ENCODE results near the gene AXL. TPM values are rescaled to one million over a fixed set of nuclear protein-coding genes. Genes with fewer than 3 reads are reported as not detected.
"Not testable (repeated sequence)": the region's sequence is repeated elsewhere in the genome, so short reads cannot be mapped to it uniquely, and the experiment has no call there.

The AXL gene
- total RNA-seq, 2 experiments from 2014 or later, result 0.05 to 0.29 TPM

- CTCF ChIA-PET, result interaction anchor here (1.0 to 2.1 kb wide), 3 partner anchors 18 to 64 kb away, joined by 3 to 5 read pairs (median 5); no protein-coding TSS in a partner anchor
- Mint-ChIP-seq H3K9me3 (ENCODE audit: low read depth) (no peaks in the 10 kb centered on the region), H3K36me3 (peaks cover 62% of the 10 kb centered on the region), H3K27ac (no peak overlapping the region), H3K4me3 (no peak overlapping the region), H3K4me1 (peaks cover 6% of the 10 kb centered on the region), H3K27me3 (no peaks in the 10 kb centered on the region)
- no peak for ATAC-seq
- no peak for DNase-seq
Observed at GRCh38 chr19:41288673-41289530, 69.9 kb downstream of the AXL start.

GRCh38 chr19:41289814-41290213 lies 70.8 kb downstream of the AXL start:
- peaks cover 15% of the 10 kb centered on the region for H3K4me1 Mint-ChIP-seq
- H3K27me3 Mint-ChIP-seq; CTCF ChIA-PET; H3K27ac Mint-ChIP-seq; H3K9me3 Mint-ChIP-seq (ENCODE audit: low read depth); H3K4me3 Mint-ChIP-seq; DNase-seq; ATAC-seq: not testable (repeated sequence)
- H3K36me3 Mint-ChIP-seq, result peaks cover 65% of the 10 kb centered on the region

- Mint-ChIP-seq H3K36me3 (peaks cover 78% of the 10 kb centered on the region), H3K9me3 (ENCODE audit: low read depth) (no peaks in the 10 kb centered on the region), H3K27me3 (no peaks in the 10 kb centered on the region), H3K4me1 (peaks cover 58% of the 10 kb centered on the region), H3K4me3 (no peak overlapping the region), H3K27ac (no peak overlapping the region)
- CTCF ChIA-PET, result interaction anchor here (3.0 kb wide), 1 partner anchor 14 kb away, joined by 14 read pairs; no protein-coding TSS in a partner anchor
- DNase-seq, result no peak
- no peak for ATAC-seq
Observed at GRCh38 chr19:41294393-41294792, 75.4 kb downstream of the AXL start.

GRCh38 chr19:41295499-41295898 lies 76.5 kb downstream of the AXL start:
- ATAC-seq (no peak), DNase-seq (no peak)
- H3K4me1 Mint-ChIP-seq, result peaks cover 69% of the 10 kb centered on the region
- H3K9me3 Mint-ChIP-seq (ENCODE audit: low read depth), result no peaks in the 10 kb centered on the region
- CTCF ChIA-PET, result interaction anchor here (3.0 kb wide), 1 partner anchor 13 kb away, joined by 14 read pairs; no protein-coding TSS in a partner anchor
- H3K27me3 Mint-ChIP-seq, result no peaks in the 10 kb centered on the region
- H3K27ac Mint-ChIP-seq, result peak overlapping the region; percentile 82
- no peak overlapping the region for H3K4me3 Mint-ChIP-seq
- H3K36me3 Mint-ChIP-seq, result peaks cover 83% of the 10 kb centered on the region

- CTCF ChIA-PET, result interaction anchor here (0.9 to 3.8 kb wide), 3 partner anchors 11 to 92 kb away, joined by 3 to 28 read pairs (median 7); no protein-coding TSS in a partner anchor
- Mint-ChIP-seq H3K9me3 (ENCODE audit: low read depth) (no peaks in the 10 kb centered on the region), H3K36me3 (peaks cover 83% of the 10 kb centered on the region), H3K4me1 (peaks cover 78% of the 10 kb centered on the region), H3K27me3 (no peaks in the 10 kb centered on the region), H3K27ac (peak overlapping the region; percentile 82), H3K4me3 (no peak overlapping the region)
- ATAC-seq (no peak), DNase-seq (no peak)
Observed at GRCh38 chr19:41296433-41296871, 77.4 kb downstream of the AXL start.

- Mint-ChIP-seq H3K27me3 (no peaks in the 10 kb centered on the region), H3K4me3 (no peak overlapping the region), H3K4me1 (peaks cover 87% of the 10 kb centered on the region), H3K27ac (peak overlapping the region; percentile 82), H3K36me3 (peaks cover 79% of the 10 kb centered on the region), H3K9me3 (ENCODE audit: low read depth) (no peaks in the 10 kb centered on the region)
- peak; percentile 55 for DNase-seq
- ATAC-seq, result peak; percentile 5
- CTCF ChIA-PET, result interaction anchor here (1.2 to 3.8 kb wide), 5 partner anchors 10 to 94 kb away, joined by 3 to 28 read pairs (median 5); partner anchors contain the start of gene HNRNPUL1
Observed at GRCh38 chr19:41297628-41298347, 78.8 kb downstream of the AXL start.

GRCh38 chr19:41298348-41298964 lies 79.4 kb downstream of the AXL start:
- CTCF ChIA-PET, result interaction anchor here (1.3 to 3.8 kb wide), 4 partner anchors 9 to 95 kb away, joined by 4 to 28 read pairs (median 8); partner anchors contain the start of gene HNRNPUL1
- Mint-ChIP-seq H3K4me3 (no peak overlapping the region), H3K4me1 (peaks cover 94% of the 10 kb centered on the region), H3K9me3 (ENCODE audit: low read depth) (no peaks in the 10 kb centered on the region), H3K27ac (peak overlapping the region; percentile 82), H3K36me3 (peaks cover 80% of the 10 kb centered on the region), H3K27me3 (no peaks in the 10 kb centered on the region)
- peak; percentile 65 for DNase-seq
- ATAC-seq, result peak; percentile 17

GRCh38 chr19:41299046-41299754 lies 80.2 kb downstream of the AXL start:
- ATAC-seq, result no peak
- Mint-ChIP-seq H3K4me3 (no peak overlapping the region), H3K27me3 (no peaks in the 10 kb centered on the region), H3K36me3 (peaks cover 79% of the 10 kb centered on the region), H3K27ac (peak overlapping the region; percentile 82), H3K4me1 (peaks cover 99% of the 10 kb centered on the region), H3K9me3 (ENCODE audit: low read depth) (no peaks in the 10 kb centered on the region)
- CTCF ChIA-PET, result interaction anchor here (0.7 to 3.8 kb wide), 4 partner anchors 9 to 96 kb away, joined by 3 to 28 read pairs (median 8); partner anchors contain the start of gene HNRNPUL1
- no peak for DNase-seq

- CTCF ChIA-PET, result interaction anchor here (0.7 to 3.8 kb wide), 3 partner anchors 8 to 37 kb away, joined by 3 to 28 read pairs (median 7); no protein-coding TSS in a partner anchor
- ATAC-seq (no peak), DNase-seq (peak; percentile 52)
- Mint-ChIP-seq H3K27ac (peak overlapping the region; percentile 82), H3K27me3 (no peaks in the 10 kb centered on the region), H3K36me3 (peaks cover 79% of the 10 kb centered on the region), H3K9me3 (ENCODE audit: low read depth) (no peaks in the 10 kb centered on the region), H3K4me1 (peaks cover 99% of the 10 kb centered on the region), H3K4me3 (no peak overlapping the region)
Observed at GRCh38 chr19:41299755-41300089, 80.7 kb downstream of the AXL start.

- Mint-ChIP-seq H3K36me3 (peaks cover 79% of the 10 kb centered on the region), H3K4me1 (peaks cover 99% of the 10 kb centered on the region), H3K4me3 (no peak overlapping the region), H3K27ac (peak overlapping the region; percentile 82), H3K27me3 (no peaks in the 10 kb centered on the region), H3K9me3 (ENCODE audit: low read depth) (no peaks in the 10 kb centered on the region)
- CTCF ChIA-PET, result interaction anchor here (1.0 to 11.7 kb wide), 3 partner anchors 27 to 96 kb away, joined by 3 to 110 read pairs (median 7); partner anchors contain the start of gene HNRNPUL1
- ATAC-seq (no peak), DNase-seq (no peak)
Observed at GRCh38 chr19:41300555-41300954, 81.5 kb downstream of the AXL start.

- ATAC-seq (peak; percentile 68), DNase-seq (peak; percentile 91)
- Mint-ChIP-seq H3K36me3 (peaks cover 75% of the 10 kb centered on the region), H3K4me1 (peaks cover 98% of the 10 kb centered on the region), H3K27ac (peak overlapping the region; percentile 96), H3K9me3 (ENCODE audit: low read depth) (no peaks in the 10 kb centered on the region), H3K4me3 (peak overlapping the region; percentile 75), H3K27me3 (no peaks in the 10 kb centered on the region)
- CTCF ChIA-PET, result interaction anchor here (0.6 to 11.7 kb wide), 11 partner anchors 8 to 525 kb away, joined by 3 to 110 read pairs (median 5); partner anchors contain the start of genes CCDC97 and HNRNPUL1
Observed at GRCh38 chr19:41302624-41303351, 83.8 kb downstream of the AXL start.

- Mint-ChIP-seq H3K9me3 (ENCODE audit: low read depth) (no peaks in the 10 kb centered on the region), H3K27me3 (no peaks in the 10 kb centered on the region), H3K27ac (peak overlapping the region; percentile 96), H3K36me3 (peaks cover 70% of the 10 kb centered on the region), H3K4me1 (peaks cover 98% of the 10 kb centered on the region), H3K4me3 (peak overlapping the region; percentile 26)
- ATAC-seq, result no peak
- CTCF ChIA-PET, result interaction anchor here (1.2 to 11.7 kb wide), 4 partner anchors 20 to 52 kb away, joined by 5 to 110 read pairs (median 7); partner anchors contain the start of gene HNRNPUL1
- DNase-seq, result no peak
Observed at GRCh38 chr19:41303954-41304353, 84.9 kb downstream of the AXL start.
